Type B pancreatic cell (in vitro differentiated cells): Measurements from ENCODE around the gene STAG1. TPM values are rescaled to one million over a fixed set of nuclear protein-coding genes. Genes with fewer than 3 reads are reported as not detected.

ENCODE experiments used
- DNase-seq: peaks from one replicate; pipeline ENCODE4 v3.0.0; 2021; ENCODE audit warnings: mixed read lengths; ENCODE audit not compliant: unreplicated experiment; ENCODE audit errors: extremely low spot score
- H3K27ac Mint-ChIP-seq: 2 replicates; pipeline ENCODE4 v1.8.0; 2021; ENCODE audit warnings: mild to moderate bottlenecking, mixed read lengths
- H3K27me3 Mint-ChIP-seq: 2 replicates; pipeline ENCODE4 v1.8.0; 2021; ENCODE audit warnings: mixed read lengths
- H3K36me3 Mint-ChIP-seq: 2 replicates; pipeline ENCODE4 v1.8.0; 2021; ENCODE audit warnings: mixed read lengths
- H3K4me1 Mint-ChIP-seq: one replicate; pipeline ENCODE4 v1.8.0; 2021; ENCODE audit warnings: mixed read lengths; ENCODE audit not compliant: unreplicated experiment
- H3K4me3 Mint-ChIP-seq: 2 replicates; pipeline ENCODE4 v1.8.0; 2021; ENCODE audit warnings: mild to moderate bottlenecking, mixed read lengths
- H3K9me3 Mint-ChIP-seq: 2 replicates; pipeline ENCODE4 v1.8.0; 2021; ENCODE audit warnings: mixed read lengths
- total RNA-seq: library from RNA; stranded (reverse); gene quantifications from 2 replicates; pipeline ENCODE4 v1.2.1, GENCODE V29; 2021; ENCODE audit warnings: low replicate concordance
- TF ChIP-seq, protein P1 (sequence below): fragments of 200-600 bp; sonication (generic); conservative IDR thresholded peaks from 2 replicates; pipeline ENCODE4 v1.5.0; 2021; ENCODE audit warnings: antibody characterized with exemption, mild to moderate bottlenecking

The STAG1 gene
- total RNA-seq, 1 donor from 2014 or later, result 45.5 TPM

DNA sequence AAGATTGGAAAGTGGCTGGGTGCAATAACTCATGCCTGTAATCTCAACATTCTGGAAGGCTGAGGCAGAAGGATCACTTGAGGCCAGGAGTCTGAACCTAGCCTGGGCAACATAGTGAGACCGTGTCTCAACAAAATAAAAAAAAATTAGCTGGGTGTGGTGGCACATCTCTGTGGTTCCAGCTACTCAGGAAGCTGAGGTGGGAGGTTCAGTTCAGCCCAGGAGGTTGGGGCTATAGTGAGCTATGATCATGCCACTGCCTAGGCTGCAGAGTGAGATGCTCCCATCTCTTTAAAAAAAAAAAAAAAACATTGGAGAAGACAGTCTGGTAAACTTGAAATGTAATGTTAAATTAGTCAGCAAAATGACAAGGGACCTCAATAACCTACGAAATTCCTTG lies 57.9 kb downstream of the STAG1 start:
- H3K4me1 Mint-ChIP-seq, result peaks cover 4% of the 10 kb centered on the region
- no peak overlapping the region for H3K27ac Mint-ChIP-seq

GRCh38 chr3:136690599-136690998 lies 61.6 kb downstream of the STAG1 start:
- Mint-ChIP-seq H3K9me3 (peaks cover 3% of the 10 kb centered on the region), H3K4me3 (no peak overlapping the region), H3K4me1 (peaks cover 4% of the 10 kb centered on the region), H3K36me3 (peaks cover 10% of the 10 kb centered on the region), H3K27ac (no peak overlapping the region), H3K27me3 (no peaks in the 10 kb centered on the region)
- no peak for DNase-seq
- TF ChIP-seq, protein P1, sequence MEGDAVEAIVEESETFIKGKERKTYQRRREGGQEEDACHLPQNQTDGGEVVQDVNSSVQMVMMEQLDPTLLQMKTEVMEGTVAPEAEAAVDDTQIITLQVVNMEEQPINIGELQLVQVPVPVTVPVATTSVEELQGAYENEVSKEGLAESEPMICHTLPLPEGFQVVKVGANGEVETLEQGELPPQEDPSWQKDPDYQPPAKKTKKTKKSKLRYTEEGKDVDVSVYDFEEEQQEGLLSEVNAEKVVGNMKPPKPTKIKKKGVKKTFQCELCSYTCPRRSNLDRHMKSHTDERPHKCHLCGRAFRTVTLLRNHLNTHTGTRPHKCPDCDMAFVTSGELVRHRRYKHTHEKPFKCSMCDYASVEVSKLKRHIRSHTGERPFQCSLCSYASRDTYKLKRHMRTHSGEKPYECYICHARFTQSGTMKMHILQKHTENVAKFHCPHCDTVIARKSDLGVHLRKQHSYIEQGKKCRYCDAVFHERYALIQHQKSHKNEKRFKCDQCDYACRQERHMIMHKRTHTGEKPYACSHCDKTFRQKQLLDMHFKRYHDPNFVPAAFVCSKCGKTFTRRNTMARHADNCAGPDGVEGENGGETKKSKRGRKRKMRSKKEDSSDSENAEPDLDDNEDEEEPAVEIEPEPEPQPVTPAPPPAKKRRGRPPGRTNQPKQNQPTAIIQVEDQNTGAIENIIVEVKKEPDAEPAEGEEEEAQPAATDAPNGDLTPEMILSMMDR, result no peak

More for the DNA sequence above, 57.9 kb downstream of the STAG1 start:
- TF ChIP-seq, protein P1, result no peak
- Mint-ChIP-seq H3K4me3 (no peak overlapping the region), H3K36me3 (peaks cover 13% of the 10 kb centered on the region), H3K9me3 (peaks cover 3% of the 10 kb centered on the region), H3K27me3 (no peaks in the 10 kb centered on the region)
- DNase-seq, result no peak

- no peaks in the 10 kb centered on the region for H3K9me3 Mint-ChIP-seq
- no peak for DNase-seq
- no peak overlapping the region for H3K4me3 Mint-ChIP-seq
- H3K27ac Mint-ChIP-seq, result no peak overlapping the region
- TF ChIP-seq, protein P1, result no peak
- H3K27me3 Mint-ChIP-seq, result no peaks in the 10 kb centered on the region
- peaks cover 20% of the 10 kb centered on the region for H3K36me3 Mint-ChIP-seq
- H3K4me1 Mint-ChIP-seq, result no peaks in the 10 kb centered on the region
Measured at GRCh38 chr3:136685882-136686281, 66.3 kb downstream of the STAG1 start.

GRCh38 chr3:136682740-136683312 lies 69.4 kb downstream of the STAG1 start:
- H3K4me1 Mint-ChIP-seq, result no peaks in the 10 kb centered on the region
- no peak overlapping the region for H3K27ac Mint-ChIP-seq
- no peaks in the 10 kb centered on the region for H3K9me3 Mint-ChIP-seq
- DNase-seq, result no peak
- peaks cover 15% of the 10 kb centered on the region for H3K36me3 Mint-ChIP-seq
- H3K4me3 Mint-ChIP-seq, result no peak overlapping the region
- H3K27me3 Mint-ChIP-seq, result no peaks in the 10 kb centered on the region
- TF ChIP-seq, protein P1, result no peak

- Mint-ChIP-seq H3K9me3 (no peaks in the 10 kb centered on the region), H3K27me3 (no peaks in the 10 kb centered on the region), H3K4me1 (no peaks in the 10 kb centered on the region), H3K36me3 (peaks cover 5% of the 10 kb centered on the region), H3K27ac (no peak overlapping the region), H3K4me3 (no peak overlapping the region)
- no peak for DNase-seq
- TF ChIP-seq, protein P1, result no peak
Measured at GRCh38 chr3:136678981-136679380, 73.2 kb downstream of the STAG1 start.

- Mint-ChIP-seq H3K9me3 (no peaks in the 10 kb centered on the region), H3K36me3 (peaks cover 7% of the 10 kb centered on the region), H3K27ac (no peak overlapping the region), H3K4me1 (no peaks in the 10 kb centered on the region), H3K4me3 (no peak overlapping the region), H3K27me3 (no peaks in the 10 kb centered on the region)
- TF ChIP-seq, protein P1, result no peak
- DNase-seq, result no peak
Measured at GRCh38 chr3:136676009-136676408, 76.2 kb downstream of the STAG1 start.
